HEK293 (cell line): Measurements from ENCODE around the gene IP6K2.

Source experiments
- BCL6B ChIP-seq: fragments of 450-650 bp; formaldehyde crosslinking; IDR thresholded peaks from 2 replicates; pipeline ENCODE4 v1.5.1; 2017; ENCODE audit warnings: missing biosample characterization, missing genetic modification characterization
- FEZF1 ChIP-seq: fragments of 450-650 bp; formaldehyde crosslinking; IDR thresholded peaks from 2 replicates; pipeline ENCODE4 v1.5.1; 2016; ENCODE audit warnings: missing biosample characterization, missing genetic modification characterization
- GLIS1 ChIP-seq: fragments of 450-650 bp; formaldehyde crosslinking; IDR thresholded peaks from 2 replicates; pipeline ENCODE4 v1.5.1; 2016; ENCODE audit warnings: missing biosample characterization, missing genetic modification characterization
- IKZF3 ChIP-seq: fragments of 450-650 bp; IDR thresholded peaks from 2 replicates; pipeline ENCODE4 v1.5.0; 2018; ENCODE audit warnings: missing biosample characterization, mild to moderate bottlenecking, missing genetic modification characterization, moderate library complexity
- KLF8 ChIP-seq: fragments of 450-650 bp; formaldehyde crosslinking; IDR thresholded peaks from 2 replicates; pipeline ENCODE4 v1.5.1; 2016; ENCODE audit warnings: missing biosample characterization, missing genetic modification characterization
- KLF9 ChIP-seq: fragments of 450-650 bp; formaldehyde crosslinking; IDR thresholded peaks from 2 replicates; pipeline ENCODE4 v1.5.1; 2016; ENCODE audit warnings: missing biosample characterization, missing genetic modification characterization, low read depth
- PRDM10 ChIP-seq: fragments of 450-650 bp; formaldehyde crosslinking; IDR thresholded peaks from 2 replicates; pipeline ENCODE4 v1.5.1; 2016; ENCODE audit warnings: missing biosample characterization, missing genetic modification characterization
- SP3 ChIP-seq: fragments of 450-650 bp; formaldehyde crosslinking; IDR thresholded peaks from 2 replicates; pipeline ENCODE4 v1.5.1; 2016; ENCODE audit warnings: missing biosample characterization, missing genetic modification characterization
- ZBTB1 ChIP-seq: fragments of 450-650 bp; formaldehyde crosslinking; IDR thresholded peaks from 2 replicates; pipeline ENCODE4 v1.5.1; 2016; ENCODE audit warnings: missing biosample characterization, missing genetic modification characterization
- ZBTB7A ChIP-seq: fragments of 450-650 bp; formaldehyde crosslinking; IDR thresholded peaks from 2 replicates; pipeline ENCODE4 v1.5.1; 2016; ENCODE audit warnings: low read depth, missing biosample characterization, missing genetic modification characterization
- ZFP41 ChIP-seq: fragments of 450-650 bp; formaldehyde crosslinking; IDR thresholded peaks from 2 replicates; pipeline ENCODE4 v1.5.1; 2016; ENCODE audit warnings: missing biosample characterization, missing genetic modification characterization, borderline replicate concordance
- ZFP69B ChIP-seq: fragments of 450-650 bp; formaldehyde crosslinking; IDR thresholded peaks from 2 replicates; pipeline ENCODE4 v1.5.1; 2016; ENCODE audit warnings: missing biosample characterization, missing genetic modification characterization
- ZIC2 ChIP-seq: fragments of 450-650 bp; formaldehyde crosslinking; IDR thresholded peaks from 2 replicates; pipeline ENCODE4 v1.5.1; 2016; ENCODE audit warnings: missing biosample characterization, missing genetic modification characterization
- ZNF138 ChIP-seq: fragments of 450-650 bp; formaldehyde crosslinking; IDR thresholded peaks from 2 replicates; pipeline ENCODE4 v1.5.1; 2016; ENCODE audit warnings: missing biosample characterization, missing genetic modification characterization, borderline replicate concordance
- ZNF148 ChIP-seq: fragments of 450-650 bp; formaldehyde crosslinking; IDR thresholded peaks from 2 replicates; pipeline ENCODE4 v1.5.0; 2017; ENCODE audit warnings: missing biosample characterization, missing genetic modification characterization, borderline replicate concordance
- ZNF16 ChIP-seq: fragments of 450-650 bp; formaldehyde crosslinking; IDR thresholded peaks from 2 replicates; pipeline ENCODE4 v1.5.1; 2016; ENCODE audit warnings: low read depth, missing biosample characterization, missing genetic modification characterization
- ZNF248 ChIP-seq: fragments of 450-650 bp; formaldehyde crosslinking; IDR thresholded peaks from 2 replicates; pipeline ENCODE4 v1.5.1; 2017; ENCODE audit warnings: missing biosample characterization, missing genetic modification characterization
- ZNF292 ChIP-seq: fragments of 450-650 bp; formaldehyde crosslinking; IDR thresholded peaks from 2 replicates; pipeline ENCODE4 v1.5.1; 2016; ENCODE audit warnings: low read depth, missing biosample characterization, missing genetic modification characterization, borderline replicate concordance
- ZNF311 ChIP-seq: fragments of 450-650 bp; formaldehyde crosslinking; IDR thresholded peaks from 2 replicates; pipeline ENCODE4 v1.5.1; 2017; ENCODE audit warnings: missing biosample characterization, missing genetic modification characterization, borderline replicate concordance
- ZNF473 ChIP-seq: fragments of 450-650 bp; formaldehyde crosslinking; IDR thresholded peaks from 2 replicates; pipeline ENCODE4 v1.5.1; 2017; ENCODE audit warnings: missing biosample characterization, missing genetic modification characterization
- ZNF529 ChIP-seq: fragments of 450-650 bp; formaldehyde crosslinking; IDR thresholded peaks from 2 replicates; pipeline ENCODE4 v1.5.1; 2017; ENCODE audit warnings: missing genetic modification characterization, missing biosample characterization; ENCODE audit not compliant: insufficient replicate concordance
- ZNF549 ChIP-seq: fragments of 450-650 bp; IDR thresholded peaks from 2 replicates; pipeline ENCODE4 v1.5.1; 2018; ENCODE audit warnings: missing biosample characterization, missing genetic modification characterization, mild to moderate bottlenecking, inconsistent platforms, moderate library complexity
- ZNF555 ChIP-seq: fragments of 450-650 bp; formaldehyde crosslinking; conservative IDR thresholded peaks from 2 replicates; pipeline ENCODE4 v1.5.1; 2017; ENCODE audit warnings: missing biosample characterization, mild to moderate bottlenecking, missing genetic modification characterization, inconsistent platforms
- ZNF571 ChIP-seq: fragments of 450-650 bp; formaldehyde crosslinking; IDR thresholded peaks from 2 replicates; pipeline ENCODE4 v1.5.0; 2017; ENCODE audit warnings: missing biosample characterization, missing genetic modification characterization
- ZNF621 ChIP-seq: fragments of 450-650 bp; formaldehyde crosslinking; IDR thresholded peaks from 2 replicates; pipeline ENCODE4 v1.5.1; 2017; ENCODE audit warnings: missing biosample characterization, missing genetic modification characterization
- ZNF624 ChIP-seq: fragments of 450-650 bp; formaldehyde crosslinking; IDR thresholded peaks from 2 replicates; pipeline ENCODE4 v1.5.1; 2017; ENCODE audit warnings: missing biosample characterization, missing genetic modification characterization
- ZNF658 ChIP-seq: fragments of 450-650 bp; formaldehyde crosslinking; IDR thresholded peaks from 2 replicates; pipeline ENCODE4; 2016; ENCODE audit warnings: missing biosample characterization, missing genetic modification characterization
- ZNF670 ChIP-seq: fragments of 450-650 bp; formaldehyde crosslinking; IDR thresholded peaks from 2 replicates; pipeline ENCODE4 v1.5.1; 2016; ENCODE audit warnings: missing biosample characterization, missing genetic modification characterization, low read depth
- ZNF785 ChIP-seq: fragments of 450-650 bp; formaldehyde crosslinking; IDR thresholded peaks from 2 replicates; pipeline ENCODE4 v1.5.1; 2016; ENCODE audit warnings: missing biosample characterization, missing genetic modification characterization
- ZSCAN16 ChIP-seq: fragments of 450-650 bp; formaldehyde crosslinking; IDR thresholded peaks from 2 replicates; pipeline ENCODE4 v1.5.1; 2016; ENCODE audit warnings: missing biosample characterization, missing genetic modification characterization
- ZSCAN18 ChIP-seq: fragments of 450-650 bp; formaldehyde crosslinking; IDR thresholded peaks from 2 replicates; pipeline ENCODE4 v1.5.1; 2016; ENCODE audit warnings: missing biosample characterization, missing genetic modification characterization
- ZXDB ChIP-seq: fragments of 450-650 bp; formaldehyde crosslinking; IDR thresholded peaks from 2 replicates; pipeline ENCODE4 v1.5.1; 2016; ENCODE audit warnings: missing biosample characterization, missing genetic modification characterization

IP6K2 gene

GRCh38 chr3:48663489-48664312, 53.3 kb downstream of the IP6K2 start (continued):
- TF ChIP-seq PRDM10 (tag by site-specific recombination) (peak; percentile 98), ZFP69B (peak; percentile 99), ZNF529 (no peak), ZNF473 (tag by site-specific recombination) (no peak), BCL6B (tag by site-specific recombination) (no peak), ZBTB1 (tag by site-specific recombination) (no peak), KLF9 (tag by site-specific recombination) (peak; percentile 73), ZNF571 (tag by site-specific recombination) (no peak), ZXDB (tag by site-specific recombination) (peak; percentile 77), ZNF148 (tag by site-specific recombination) (no peak), ZNF549 (tag by site-specific recombination) (no peak), KLF8 (tag by site-specific recombination) (peak; percentile 57), FEZF1 (tag by site-specific recombination) (0 out of 2 replicates have a peak, but pooled peaks have one; percentile 19), ZBTB7A (tag by site-specific recombination) (0 out of 2 replicates have a peak, but pooled peaks have one; percentile 16), ZFP41 (tag by site-specific recombination) (no peak), IKZF3 (tag by site-specific recombination) (peak; percentile 90), GLIS1 (tag by site-specific recombination) (peak; percentile 93), ZNF16 (tag by site-specific recombination) (no peak), ZNF292 (no peak), ZNF311 (tag by site-specific recombination) (no peak), ZNF658 (tag by site-specific recombination) (no peak), ZNF248 (no peak), ZNF670 (tag by site-specific recombination) (no peak), ZNF624 (tag by site-specific recombination) (no peak), ZNF138 (tag by site-specific recombination) (no peak), ZSCAN18 (no peak), ZNF555 (tag by site-specific recombination) (no peak), SP3 (tag by site-specific recombination) (peak; percentile 90), ZIC2 (tag by site-specific recombination) (peak; percentile 90), ZNF621 (tag by site-specific recombination) (no peak), ZSCAN16 (tag by site-specific recombination) (no peak), ZNF785 (tag by site-specific recombination) (no peak)
